Vagina (tissue), 2 donors: ENCODE measurements around the gene CANX. TPM values are rescaled to one million over a fixed set of nuclear protein-coding genes. Genes with fewer than 3 reads are reported as not detected.

ENCODE experiments used
- DNase-seq, 2 donors: peaks; one replicate each; pipeline ENCODE4 v3.0.0-alpha.2; 2017; ENCODE audit errors: extremely low spot score in 2 of 2
- H3K27ac ChIP-seq: fragments of 200-600 bp; sonication (generic); one replicate; pipeline ENCODE4 v1.5.1; 2019
- H3K27me3 ChIP-seq: fragments of 200-600 bp; sonication (generic); one replicate; pipeline ENCODE4 v1.5.1; 2019
- H3K36me3 ChIP-seq, 2 donors: fragments of 200-600 bp; sonication (generic); one replicate each; pipeline ENCODE4 v1.5.1; 2017 to 2019
- H3K4me1 ChIP-seq: fragments of 200-600 bp; sonication (generic); one replicate; pipeline ENCODE4 v1.5.1; 2019
- H3K4me3 ChIP-seq, 2 donors: fragments of 200-600 bp; sonication (generic); 1 replicate in 1 of 2; 2 replicates in 1 of 2; pipeline ENCODE4 v1.5.1; 2016 to 2019
- H3K9me3 ChIP-seq: fragments of 200-600 bp; sonication (generic); one replicate; pipeline ENCODE4 v1.5.1; 2019
- POLR2A ChIP-seq, 2 donors: fragments of 450-650 bp; IDR thresholded peaks; one replicate each; pipeline ENCODE4 v1.6.1; 2017; ENCODE audit warnings: antibody characterized with exemption in 2 of 2, mild to moderate bottlenecking in 2 of 2, moderate library complexity in 2 of 2
- POLR2AphosphoS5 ChIP-seq, 2 donors: sonication (generic); formaldehyde crosslinking; IDR thresholded peaks; one replicate each; pipeline ENCODE4 v1.9.0; 2017; ENCODE audit warnings: antibody characterized with exemption in 2 of 2, mild to moderate bottlenecking in 2 of 2, low read depth in 1 of 2; ENCODE audit not compliant: insufficient read depth in 1 of 2
- intact Hi-C: fragments of 100-400 bp; cut with DNase I; formaldehyde crosslinking; loops from one replicate; pipeline ENCODE4 v1.15.1; 2023
- total RNA-seq: library from RNA; depleted of rRNA; stranded (reverse); fragments of >200 nt; gene quantifications from one replicate; pipeline ENCODE4 v1.2.3, GENCODE V29; 2016
- TF ChIP-seq, protein P1 (sequence below), 3 experiments: fragments of 450-650 bp in 2 of 3; fragments of 200-600 bp in 1 of 3; sonication (generic) in 1 of 3; IDR thresholded peaks; one replicate each; pipeline ENCODE4 v1.5.1; 2017 to 2019; ENCODE audit warnings: antibody characterized with exemption in 3 of 3, mild to moderate bottlenecking in 2 of 3, moderate library complexity in 2 of 3

The CANX gene
- total RNA-seq, 1 donor from 2014 or later, result 208 TPM

GRCh38 chr5:179749857-179750508 lies 51.2 kb downstream of the CANX start:
- intact Hi-C loops, result loop anchor here (10.0 kb wide), 1 partner anchor 105 kb away; the partner anchor contains the start of gene MRNIP
- no peak overlapping the region for H3K4me3 ChIP-seq
- no peaks in the 10 kb centered on the region for H3K9me3 ChIP-seq
- peaks cover 0 to 5% of the 10 kb centered on the region in 2 donors for H3K36me3 ChIP-seq
- peaks cover 19% of the 10 kb centered on the region for H3K4me1 ChIP-seq
- TF ChIP-seq POLR2AphosphoS5 (IDR thresholded peaks at IDR 0.05; ENCODE audit: insufficient read depth in 1 of 2, low read depth in 1 of 2), result no peak
- TF ChIP-seq POLR2A (IDR thresholded peaks at IDR 0.05), result no peak
- TF ChIP-seq, protein P1, sequence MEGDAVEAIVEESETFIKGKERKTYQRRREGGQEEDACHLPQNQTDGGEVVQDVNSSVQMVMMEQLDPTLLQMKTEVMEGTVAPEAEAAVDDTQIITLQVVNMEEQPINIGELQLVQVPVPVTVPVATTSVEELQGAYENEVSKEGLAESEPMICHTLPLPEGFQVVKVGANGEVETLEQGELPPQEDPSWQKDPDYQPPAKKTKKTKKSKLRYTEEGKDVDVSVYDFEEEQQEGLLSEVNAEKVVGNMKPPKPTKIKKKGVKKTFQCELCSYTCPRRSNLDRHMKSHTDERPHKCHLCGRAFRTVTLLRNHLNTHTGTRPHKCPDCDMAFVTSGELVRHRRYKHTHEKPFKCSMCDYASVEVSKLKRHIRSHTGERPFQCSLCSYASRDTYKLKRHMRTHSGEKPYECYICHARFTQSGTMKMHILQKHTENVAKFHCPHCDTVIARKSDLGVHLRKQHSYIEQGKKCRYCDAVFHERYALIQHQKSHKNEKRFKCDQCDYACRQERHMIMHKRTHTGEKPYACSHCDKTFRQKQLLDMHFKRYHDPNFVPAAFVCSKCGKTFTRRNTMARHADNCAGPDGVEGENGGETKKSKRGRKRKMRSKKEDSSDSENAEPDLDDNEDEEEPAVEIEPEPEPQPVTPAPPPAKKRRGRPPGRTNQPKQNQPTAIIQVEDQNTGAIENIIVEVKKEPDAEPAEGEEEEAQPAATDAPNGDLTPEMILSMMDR (IDR thresholded peaks at IDR 0.05), result no peak
- no peak for DNase-seq
- no peak overlapping the region for H3K27ac ChIP-seq
- no peaks in the 10 kb centered on the region for H3K27me3 ChIP-seq

GRCh38 chr5:179753971-179754370 lies 55.2 kb downstream of the CANX start:
- no peak overlapping the region for H3K27ac ChIP-seq
- H3K9me3 ChIP-seq, result no peaks in the 10 kb centered on the region
- H3K27me3 ChIP-seq, result no peaks in the 10 kb centered on the region
- no peak for TF ChIP-seq POLR2AphosphoS5 (IDR thresholded peaks at IDR 0.05; ENCODE audit: insufficient read depth in 1 of 2, low read depth in 1 of 2)
- no peak for TF ChIP-seq POLR2A (IDR thresholded peaks at IDR 0.05)
- TF ChIP-seq, protein P1 (IDR thresholded peaks at IDR 0.05), result no peak
- no peak overlapping the region for H3K4me3 ChIP-seq
- intact Hi-C loops, result loop anchor here (10.0 kb wide), 1 partner anchor 101 kb away; the partner anchor contains the start of gene MRNIP
- H3K4me1 ChIP-seq, result peaks cover 24% of the 10 kb centered on the region
- peaks cover 0 to 5% of the 10 kb centered on the region in 2 donors for H3K36me3 ChIP-seq
- DNase-seq, result no peak

- intact Hi-C loops, result loop anchor here (10.0 kb wide), 1 partner anchor 100 kb away; the partner anchor contains the start of gene MRNIP
- no peak overlapping the region for H3K27ac ChIP-seq
- peaks cover 31% of the 10 kb centered on the region for H3K4me1 ChIP-seq
Observed at GRCh38 chr5:179755022-179755421, 56.3 kb downstream of the CANX start.

DNA sequence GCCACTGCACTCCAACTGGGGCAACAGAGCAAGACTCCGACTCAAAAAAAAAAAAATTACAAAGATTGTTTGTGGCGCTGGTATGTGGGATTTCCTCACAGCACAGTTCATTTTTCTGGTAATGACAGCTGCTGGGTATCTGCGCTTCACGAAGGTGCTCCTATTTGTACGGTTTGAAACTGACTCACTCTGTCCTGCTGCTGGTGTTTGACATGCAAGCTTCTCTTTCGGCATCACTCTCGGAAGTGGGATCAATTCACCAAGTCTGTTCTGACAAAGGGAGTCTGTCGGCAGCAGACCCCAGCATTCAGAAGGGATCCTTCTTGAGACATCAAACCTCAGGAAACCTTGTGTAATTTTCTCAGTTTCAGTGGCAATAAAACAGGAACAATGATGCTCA lies 60.2 kb downstream of the CANX start:
- DNase-seq, result no peak
- Histone ChIP-seq H3K9me3 (no peaks in the 10 kb centered on the region), H3K36me3 (no peaks in the 10 kb centered on the region), H3K4me3 (no peak overlapping the region), H3K27me3 (no peaks in the 10 kb centered on the region), H3K27ac (no peak overlapping the region), H3K4me1 (peaks cover 66% of the 10 kb centered on the region)
- TF ChIP-seq POLR2AphosphoS5 (IDR thresholded peaks at IDR 0.05; ENCODE audit: insufficient read depth in 1 of 2, low read depth in 1 of 2) (no peak), POLR2A (IDR thresholded peaks at IDR 0.05) (no peak)
- TF ChIP-seq, protein P1 (IDR thresholded peaks at IDR 0.05), result no peak
- intact Hi-C loops, result loop anchor here (10.0 kb wide), 1 partner anchor 96 kb away; the partner anchor contains the start of gene MRNIP

More at GRCh38 chr5:179755022-179755421, 56.3 kb downstream of the CANX start:
- TF ChIP-seq, protein P1 (IDR thresholded peaks at IDR 0.05), result no peak
- TF ChIP-seq POLR2A (IDR thresholded peaks at IDR 0.05) (no peak), POLR2AphosphoS5 (IDR thresholded peaks at IDR 0.05; ENCODE audit: insufficient read depth in 1 of 2, low read depth in 1 of 2) (no peak)
- no peak overlapping the region for H3K4me3 ChIP-seq
- H3K27me3 ChIP-seq, result no peaks in the 10 kb centered on the region
- H3K9me3 ChIP-seq, result no peaks in the 10 kb centered on the region
- peaks cover 0 to 5% of the 10 kb centered on the region in 2 donors for H3K36me3 ChIP-seq
- DNase-seq, result no peak
